ENCODE data around the gene FRMPD4.

- TF ChIP-seq CTCF (conservative IDR thresholded peaks at IDR 0.05 in 1 of 2, IDR thresholded peaks at IDR 0.05 in 1 of 2; ENCODE audit: low read depth in 1 of 2, low read length in 2 of 2) = no peak
- no peak for TF ChIP-seq EZH2 (IDR thresholded peaks at IDR 0.05; ENCODE audit: low read length, missing control alignments)
Observed at GRCh38 chrX:12686331-12686730, 548.1 kb downstream of the FRMPD4 start.
